Measurements from ENCODE around the gene TXNDC16. TPM values are rescaled to one million over a fixed set of nuclear protein-coding genes. Genes with fewer than 3 reads are reported as not detected.
"Not testable (repeated sequence)": the region's sequence is repeated elsewhere in the genome, so short reads cannot be mapped to it uniquely, and the experiment has no call there.

The TXNDC16 gene
- total RNA-seq, 1 experiment from 2014 or later: 10.9 TPM

- Mint-ChIP-seq H3K4me3 (no peak overlapping the region), H3K9me3 (no peaks in the 10 kb centered on the region), H3K36me3 (no peaks in the 10 kb centered on the region), H3K4me1 (peaks cover 3% of the 10 kb centered on the region; the same call in 1 of the 2 replicates), H3K27ac (no peak overlapping the region), H3K27me3 (ENCODE audit: low read depth) (no peaks in the 10 kb centered on the region)
- ChIA-PET POLR2A (no interaction called here), CTCF (interaction anchor here (0.6 kb wide), 1 partner anchor 144 kb away, joined by 4 read pairs; no protein-coding TSS in a partner anchor)
- DNase-seq (ENCODE audit: low spot score): no peak
- ATAC-seq: no peak
- TF ChIP-seq, protein P1, sequence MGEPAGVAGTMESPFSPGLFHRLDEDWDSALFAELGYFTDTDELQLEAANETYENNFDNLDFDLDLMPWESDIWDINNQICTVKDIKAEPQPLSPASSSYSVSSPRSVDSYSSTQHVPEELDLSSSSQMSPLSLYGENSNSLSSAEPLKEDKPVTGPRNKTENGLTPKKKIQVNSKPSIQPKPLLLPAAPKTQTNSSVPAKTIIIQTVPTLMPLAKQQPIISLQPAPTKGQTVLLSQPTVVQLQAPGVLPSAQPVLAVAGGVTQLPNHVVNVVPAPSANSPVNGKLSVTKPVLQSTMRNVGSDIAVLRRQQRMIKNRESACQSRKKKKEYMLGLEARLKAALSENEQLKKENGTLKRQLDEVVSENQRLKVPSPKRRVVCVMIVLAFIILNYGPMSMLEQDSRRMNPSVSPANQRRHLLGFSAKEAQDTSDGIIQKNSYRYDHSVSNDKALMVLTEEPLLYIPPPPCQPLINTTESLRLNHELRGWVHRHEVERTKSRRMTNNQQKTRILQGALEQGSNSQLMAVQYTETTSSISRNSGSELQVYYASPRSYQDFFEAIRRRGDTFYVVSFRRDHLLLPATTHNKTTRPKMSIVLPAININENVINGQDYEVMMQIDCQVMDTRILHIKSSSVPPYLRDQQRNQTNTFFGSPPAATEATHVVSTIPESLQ (CRISPR knock-in tag; IDR thresholded peaks at IDR 0.05): no peak
- TF ChIP-seq GRHL2 (CRISPR knock-in tag; IDR thresholded peaks at IDR 0.05; ENCODE audit: insufficient replicate concordance, severe bottlenecking) (no peak), ATF3 (CRISPR knock-in tag; conservative IDR thresholded peaks at IDR 0.05) (no peak), CDX4 (CRISPR knock-in tag; IDR thresholded peaks at IDR 0.05; ENCODE audit: borderline replicate concordance) (no peak), GTF2I (CRISPR knock-in tag; conservative IDR thresholded peaks at IDR 0.05) (no peak), ZNF423 (CRISPR knock-in tag; IDR thresholded peaks at IDR 0.05) (no peak), TEAD1 (CRISPR knock-in tag; IDR thresholded peaks at IDR 0.05) (no peak), ZNF121 (CRISPR knock-in tag; IDR thresholded peaks at IDR 0.05) (no peak), SOX15 (CRISPR knock-in tag; IDR thresholded peaks at IDR 0.05) (no peak), NR1H2 (CRISPR knock-in tag; IDR thresholded peaks at IDR 0.05) (no peak), IRF2 (CRISPR knock-in tag; IDR thresholded peaks at IDR 0.05; ENCODE audit: borderline replicate concordance, low read depth) (no peak), ATF1 (CRISPR knock-in tag; IDR thresholded peaks at IDR 0.05) (no peak)
- TF ChIP-seq, protein P2, sequence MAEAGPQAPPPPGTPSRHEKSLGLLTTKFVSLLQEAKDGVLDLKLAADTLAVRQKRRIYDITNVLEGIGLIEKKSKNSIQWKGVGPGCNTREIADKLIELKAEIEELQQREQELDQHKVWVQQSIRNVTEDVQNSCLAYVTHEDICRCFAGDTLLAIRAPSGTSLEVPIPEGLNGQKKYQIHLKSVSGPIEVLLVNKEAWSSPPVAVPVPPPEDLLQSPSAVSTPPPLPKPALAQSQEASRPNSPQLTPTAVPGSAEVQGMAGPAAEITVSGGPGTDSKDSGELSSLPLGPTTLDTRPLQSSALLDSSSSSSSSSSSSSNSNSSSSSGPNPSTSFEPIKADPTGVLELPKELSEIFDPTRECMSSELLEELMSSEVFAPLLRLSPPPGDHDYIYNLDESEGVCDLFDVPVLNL (CRISPR knock-in tag; IDR thresholded peaks at IDR 0.05; ENCODE audit: borderline replicate concordance, low read depth): no peak
- TF ChIP-seq, protein P3, sequence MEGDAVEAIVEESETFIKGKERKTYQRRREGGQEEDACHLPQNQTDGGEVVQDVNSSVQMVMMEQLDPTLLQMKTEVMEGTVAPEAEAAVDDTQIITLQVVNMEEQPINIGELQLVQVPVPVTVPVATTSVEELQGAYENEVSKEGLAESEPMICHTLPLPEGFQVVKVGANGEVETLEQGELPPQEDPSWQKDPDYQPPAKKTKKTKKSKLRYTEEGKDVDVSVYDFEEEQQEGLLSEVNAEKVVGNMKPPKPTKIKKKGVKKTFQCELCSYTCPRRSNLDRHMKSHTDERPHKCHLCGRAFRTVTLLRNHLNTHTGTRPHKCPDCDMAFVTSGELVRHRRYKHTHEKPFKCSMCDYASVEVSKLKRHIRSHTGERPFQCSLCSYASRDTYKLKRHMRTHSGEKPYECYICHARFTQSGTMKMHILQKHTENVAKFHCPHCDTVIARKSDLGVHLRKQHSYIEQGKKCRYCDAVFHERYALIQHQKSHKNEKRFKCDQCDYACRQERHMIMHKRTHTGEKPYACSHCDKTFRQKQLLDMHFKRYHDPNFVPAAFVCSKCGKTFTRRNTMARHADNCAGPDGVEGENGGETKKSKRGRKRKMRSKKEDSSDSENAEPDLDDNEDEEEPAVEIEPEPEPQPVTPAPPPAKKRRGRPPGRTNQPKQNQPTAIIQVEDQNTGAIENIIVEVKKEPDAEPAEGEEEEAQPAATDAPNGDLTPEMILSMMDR (IDR thresholded peaks at IDR 0.05): no peak
These were observed 31.2 kb upstream of the TXNDC16 start for GRCh38 chr14:52583544-52583943.

DNA sequence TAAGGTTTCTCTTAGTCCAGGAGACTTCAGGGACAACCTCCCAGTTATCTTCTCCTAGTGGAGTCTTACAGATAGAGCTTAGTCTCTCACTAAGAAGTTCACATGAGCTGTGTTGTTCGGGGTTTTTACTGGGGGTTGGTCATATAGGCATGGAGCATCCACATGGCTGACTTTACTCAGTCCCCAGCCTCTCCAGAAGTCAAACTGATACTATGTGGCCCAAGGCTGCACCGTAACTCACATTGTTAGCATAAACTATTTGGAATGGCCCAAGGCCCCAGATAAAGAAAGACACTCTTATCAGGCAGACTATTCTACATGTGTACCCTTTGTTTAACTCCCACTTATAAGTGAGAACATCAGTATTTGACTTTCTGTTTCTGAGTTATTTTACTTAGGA lies 23.6 kb upstream of the TXNDC16 start:
- ATAC-seq: no peak
- no peaks in the 10 kb centered on the region for H3K4me1 Mint-ChIP-seq
- peaks cover 32% of the 10 kb centered on the region for H3K36me3 Mint-ChIP-seq
- no peak for TF ChIP-seq SMAD3 (CRISPR knock-in tag; IDR thresholded peaks at IDR 0.05; ENCODE audit: borderline replicate concordance)
- peaks cover 5% of the 10 kb centered on the region for H3K27me3 Mint-ChIP-seq (ENCODE audit: low read depth)
- no peak overlapping the region for H3K27ac Mint-ChIP-seq
- DNase-seq (ENCODE audit: low spot score): no peak
- POLR2A ChIA-PET: no interaction called here
- peaks cover 40% of the 10 kb centered on the region for H3K9me3 Mint-ChIP-seq
- H3K4me3 Mint-ChIP-seq: no peak overlapping the region
- CTCF ChIA-PET: no interaction called here

GRCh38 chr14:52568454-52568853 lies 16.1 kb upstream of the TXNDC16 start:
- CTCF ChIA-PET, H3K4me3 Mint-ChIP-seq, H3K27ac Mint-ChIP-seq, POLR2A ChIA-PET, H3K4me1 Mint-ChIP-seq: not testable (repeated sequence)
- ATAC-seq (peak; percentile 90), DNase-seq (ENCODE audit: low spot score) (peak; percentile 53)
- Mint-ChIP-seq H3K36me3 (peaks cover 47% of the 10 kb centered on the region), H3K9me3 (peaks cover 47% of the 10 kb centered on the region), H3K27me3 (ENCODE audit: low read depth) (peaks cover 19% of the 10 kb centered on the region)
